ENCODE results near the gene DPP9.
"Not testable (repeated sequence)": the region's sequence is repeated elsewhere in the genome, so short reads cannot be mapped to it uniquely, and the experiment has no call there.

Gene DPP9

DNA sequence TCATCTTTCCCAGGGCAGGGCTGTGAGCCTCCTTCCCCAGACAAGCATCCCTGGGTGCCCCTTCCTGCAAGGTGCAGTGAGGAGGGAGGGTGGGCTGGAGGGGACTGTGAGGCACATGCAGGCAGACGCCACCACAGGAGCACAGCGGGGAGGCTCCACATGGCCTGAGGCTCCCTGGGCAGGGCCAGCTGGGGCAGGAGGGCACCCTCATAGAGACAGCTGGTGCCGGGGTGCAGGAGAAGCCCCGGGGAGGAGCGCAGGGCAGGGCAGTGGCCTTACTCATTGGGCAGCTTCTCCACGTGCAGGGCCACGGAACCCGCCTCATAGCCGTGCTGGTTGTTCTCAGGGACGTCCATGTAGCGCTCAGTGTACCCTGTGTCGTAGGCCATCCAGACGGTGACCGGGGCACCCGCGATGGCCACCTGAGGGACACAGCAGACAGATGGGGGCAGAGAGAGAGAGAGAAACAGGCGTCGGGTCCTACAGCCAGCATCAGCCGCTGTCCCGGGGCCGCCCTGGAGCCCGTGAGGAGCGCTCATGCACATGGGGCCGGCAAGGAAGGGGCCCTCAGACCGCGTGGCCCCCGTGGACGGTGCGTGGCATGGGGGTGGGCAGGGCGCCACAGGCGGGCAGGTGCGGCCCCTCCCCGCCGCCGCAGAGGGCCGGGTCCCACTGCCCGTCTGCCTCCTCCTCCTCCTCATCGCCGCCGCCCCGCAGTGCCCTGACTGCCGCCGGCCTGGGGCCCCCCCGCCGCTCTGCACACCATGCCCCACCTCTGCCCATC is 41.0 kb downstream of the DPP9 start:
- no peak for DNase-seq (ENCODE audit: low read depth in 1 of 2, low spot score in 1 of 2)
- TF ChIP-seq, protein P1, sequence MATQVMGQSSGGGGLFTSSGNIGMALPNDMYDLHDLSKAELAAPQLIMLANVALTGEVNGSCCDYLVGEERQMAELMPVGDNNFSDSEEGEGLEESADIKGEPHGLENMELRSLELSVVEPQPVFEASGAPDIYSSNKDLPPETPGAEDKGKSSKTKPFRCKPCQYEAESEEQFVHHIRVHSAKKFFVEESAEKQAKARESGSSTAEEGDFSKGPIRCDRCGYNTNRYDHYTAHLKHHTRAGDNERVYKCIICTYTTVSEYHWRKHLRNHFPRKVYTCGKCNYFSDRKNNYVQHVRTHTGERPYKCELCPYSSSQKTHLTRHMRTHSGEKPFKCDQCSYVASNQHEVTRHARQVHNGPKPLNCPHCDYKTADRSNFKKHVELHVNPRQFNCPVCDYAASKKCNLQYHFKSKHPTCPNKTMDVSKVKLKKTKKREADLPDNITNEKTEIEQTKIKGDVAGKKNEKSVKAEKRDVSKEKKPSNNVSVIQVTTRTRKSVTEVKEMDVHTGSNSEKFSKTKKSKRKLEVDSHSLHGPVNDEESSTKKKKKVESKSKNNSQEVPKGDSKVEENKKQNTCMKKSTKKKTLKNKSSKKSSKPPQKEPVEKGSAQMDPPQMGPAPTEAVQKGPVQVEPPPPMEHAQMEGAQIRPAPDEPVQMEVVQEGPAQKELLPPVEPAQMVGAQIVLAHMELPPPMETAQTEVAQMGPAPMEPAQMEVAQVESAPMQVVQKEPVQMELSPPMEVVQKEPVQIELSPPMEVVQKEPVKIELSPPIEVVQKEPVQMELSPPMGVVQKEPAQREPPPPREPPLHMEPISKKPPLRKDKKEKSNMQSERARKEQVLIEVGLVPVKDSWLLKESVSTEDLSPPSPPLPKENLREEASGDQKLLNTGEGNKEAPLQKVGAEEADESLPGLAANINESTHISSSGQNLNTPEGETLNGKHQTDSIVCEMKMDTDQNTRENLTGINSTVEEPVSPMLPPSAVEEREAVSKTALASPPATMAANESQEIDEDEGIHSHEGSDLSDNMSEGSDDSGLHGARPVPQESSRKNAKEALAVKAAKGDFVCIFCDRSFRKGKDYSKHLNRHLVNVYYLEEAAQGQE (IDR thresholded peaks at IDR 0.05; ENCODE audit: insufficient replicate concordance, low read depth) = no peak
- H3K4me3 ChIP-seq (replicated peaks; ENCODE audit: insufficient read depth, low read length) = no peak overlapping the region
- H3K27ac ChIP-seq (replicated peaks) = no peak overlapping the region
- no peaks in the 10 kb centered on the region for H3K27me3 ChIP-seq (ENCODE audit: insufficient read depth, poor library complexity, severe bottlenecking)

DNA sequence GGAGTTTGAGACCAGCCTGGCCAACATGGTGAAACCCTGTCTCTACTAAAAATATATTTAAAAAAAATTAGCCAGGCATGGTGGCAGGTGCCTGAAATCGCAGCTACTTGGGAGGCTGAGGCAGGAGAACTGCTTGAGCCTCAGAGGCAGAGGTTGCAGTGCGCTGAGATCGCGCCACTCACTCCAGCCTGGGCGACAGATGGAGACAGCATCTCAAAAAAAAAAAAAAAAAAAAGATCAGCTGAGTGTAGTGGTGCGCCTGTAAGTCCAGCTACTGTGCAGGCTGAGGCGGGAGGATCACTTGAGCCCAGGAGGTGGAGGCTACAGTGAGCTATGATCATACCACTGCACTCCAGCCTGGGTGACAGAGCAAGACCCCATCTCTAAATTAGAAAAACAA is 43.6 kb downstream of the DPP9 start:
- not testable (repeated sequence) for DNase-seq (ENCODE audit: low read depth in 1 of 2, low spot score in 1 of 2); H3K27ac ChIP-seq (replicated peaks); H3K4me3 ChIP-seq (replicated peaks; ENCODE audit: insufficient read depth, low read length); H3K27me3 ChIP-seq (ENCODE audit: insufficient read depth, poor library complexity, severe bottlenecking)

DNA sequence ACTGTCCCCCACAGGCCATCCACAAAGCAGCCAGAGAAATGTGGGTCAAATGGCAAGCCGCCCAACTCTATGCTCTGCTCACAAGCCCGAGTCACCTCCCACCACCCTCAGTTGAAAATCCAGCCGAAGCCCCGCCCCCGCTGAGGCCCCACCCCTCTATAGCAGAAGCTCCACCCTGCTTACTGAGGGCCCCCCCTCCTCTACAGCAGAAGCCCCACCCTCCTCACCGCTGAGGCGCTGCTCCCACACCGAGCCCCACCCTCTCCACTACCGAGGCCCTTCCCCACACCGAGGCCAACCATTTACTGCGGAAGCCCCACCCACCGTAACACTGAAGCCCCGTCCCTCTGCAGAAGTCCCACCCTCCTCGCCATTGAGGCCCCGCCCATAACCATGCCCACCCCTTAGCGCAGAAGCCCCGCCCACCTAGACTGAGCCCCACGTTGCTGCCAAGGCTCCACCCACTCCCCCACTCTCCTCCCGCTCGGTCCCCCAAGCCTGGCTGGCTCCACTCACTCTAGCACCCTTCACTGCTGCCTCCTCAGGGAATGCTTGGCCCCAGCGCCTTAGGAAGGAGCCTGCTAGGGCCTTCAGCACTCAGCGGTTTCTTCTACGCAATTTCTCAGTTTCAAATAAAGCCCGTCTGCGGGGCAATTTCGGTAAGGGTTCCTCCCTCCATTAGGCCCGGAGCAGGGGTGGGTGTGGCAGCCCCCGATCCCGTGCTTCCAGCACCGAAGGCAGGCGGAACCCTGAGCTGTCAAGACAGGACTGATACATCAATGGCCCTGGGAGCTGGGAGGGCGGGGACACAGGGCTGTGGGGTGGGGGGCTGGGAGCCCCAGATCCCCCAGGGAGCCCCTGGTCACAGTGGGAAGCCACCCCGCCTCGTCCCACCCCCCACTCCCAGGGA is 44.5 kb downstream of the DPP9 start:
- TF ChIP-seq GABPA (IDR thresholded peaks at IDR 0.05; ENCODE audit: low read depth) (no peak), SPI1 (IDR thresholded peaks at IDR 0.05; ENCODE audit: borderline replicate concordance, low read depth) (no peak), POLR2AphosphoS5 (IDR thresholded peaks at IDR 0.05; ENCODE audit: low read depth) (no peak)
- TF ChIP-seq, protein P1 (IDR thresholded peaks at IDR 0.05; ENCODE audit: insufficient replicate concordance, low read depth) = no peak
- TF ChIP-seq, protein P2, sequence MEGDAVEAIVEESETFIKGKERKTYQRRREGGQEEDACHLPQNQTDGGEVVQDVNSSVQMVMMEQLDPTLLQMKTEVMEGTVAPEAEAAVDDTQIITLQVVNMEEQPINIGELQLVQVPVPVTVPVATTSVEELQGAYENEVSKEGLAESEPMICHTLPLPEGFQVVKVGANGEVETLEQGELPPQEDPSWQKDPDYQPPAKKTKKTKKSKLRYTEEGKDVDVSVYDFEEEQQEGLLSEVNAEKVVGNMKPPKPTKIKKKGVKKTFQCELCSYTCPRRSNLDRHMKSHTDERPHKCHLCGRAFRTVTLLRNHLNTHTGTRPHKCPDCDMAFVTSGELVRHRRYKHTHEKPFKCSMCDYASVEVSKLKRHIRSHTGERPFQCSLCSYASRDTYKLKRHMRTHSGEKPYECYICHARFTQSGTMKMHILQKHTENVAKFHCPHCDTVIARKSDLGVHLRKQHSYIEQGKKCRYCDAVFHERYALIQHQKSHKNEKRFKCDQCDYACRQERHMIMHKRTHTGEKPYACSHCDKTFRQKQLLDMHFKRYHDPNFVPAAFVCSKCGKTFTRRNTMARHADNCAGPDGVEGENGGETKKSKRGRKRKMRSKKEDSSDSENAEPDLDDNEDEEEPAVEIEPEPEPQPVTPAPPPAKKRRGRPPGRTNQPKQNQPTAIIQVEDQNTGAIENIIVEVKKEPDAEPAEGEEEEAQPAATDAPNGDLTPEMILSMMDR (IDR thresholded peaks at IDR 0.05; ENCODE audit: insufficient read depth, low read length) = no peak
- H3K27me3 ChIP-seq (ENCODE audit: insufficient read depth, poor library complexity, severe bottlenecking) = no peaks in the 10 kb centered on the region
- no peak overlapping the region for H3K27ac ChIP-seq (replicated peaks)
- no peak overlapping the region for H3K4me3 ChIP-seq (replicated peaks; ENCODE audit: insufficient read depth, low read length)
- no peak for DNase-seq (ENCODE audit: low read depth in 1 of 2, low spot score in 1 of 2)

DNA sequence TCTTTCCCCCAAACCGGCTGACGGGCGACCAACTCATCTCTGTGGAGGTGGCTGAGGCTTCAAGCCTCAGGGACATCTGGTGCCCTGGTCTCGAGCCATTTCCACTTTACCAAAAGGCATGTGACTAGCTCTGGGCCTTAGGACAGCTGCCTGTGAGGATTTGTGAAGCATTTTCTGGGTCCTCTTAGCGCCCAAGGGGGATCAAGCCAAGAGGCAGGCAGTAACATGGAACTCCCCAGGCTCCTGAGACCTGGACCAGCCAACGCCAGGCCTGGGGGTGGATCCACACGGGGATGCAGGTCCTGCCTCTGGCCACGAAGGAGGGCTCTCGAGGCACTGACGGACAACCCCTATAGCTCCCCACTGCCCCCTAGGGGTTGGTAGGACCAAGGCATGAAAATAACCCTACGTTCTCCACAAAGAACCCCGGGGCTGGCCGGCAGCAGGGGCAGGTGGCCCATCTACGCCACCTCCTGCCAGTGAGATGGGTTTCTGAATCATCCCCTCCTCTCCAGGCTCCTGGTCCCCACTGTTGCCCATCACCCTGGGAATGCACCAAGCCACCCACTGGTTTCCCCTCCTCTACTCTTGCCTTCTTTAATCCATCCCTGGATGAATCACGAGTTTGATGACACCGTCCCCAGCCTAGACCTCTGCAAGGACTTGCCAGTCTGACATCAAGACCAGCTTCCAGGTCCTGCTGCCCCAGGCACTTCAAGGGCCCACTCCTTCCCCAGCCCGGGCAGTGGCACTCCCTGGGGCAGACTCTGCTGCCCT is 46.5 kb downstream of the DPP9 start:
- Histone ChIP-seq H3K4me3 (replicated peaks; ENCODE audit: insufficient read depth, low read length) (no peak overlapping the region), H3K27ac (replicated peaks) (no peak overlapping the region), H3K27me3 (ENCODE audit: insufficient read depth, poor library complexity, severe bottlenecking) (no peaks in the 10 kb centered on the region)
- peak in 1 of 2 experiments; percentile 28 for DNase-seq (ENCODE audit: low read depth in 1 of 2, low spot score in 1 of 2)
- TF ChIP-seq, protein P2 (IDR thresholded peaks at IDR 0.05; ENCODE audit: insufficient read depth, low read length) = peak; percentile 21
- TF ChIP-seq SPI1 (IDR thresholded peaks at IDR 0.05; ENCODE audit: borderline replicate concordance, low read depth) = no peak
- no peak for TF ChIP-seq POLR2AphosphoS5 (IDR thresholded peaks at IDR 0.05; ENCODE audit: low read depth)
- no peak for TF ChIP-seq GABPA (IDR thresholded peaks at IDR 0.05; ENCODE audit: low read depth)

Data from HL-60 (cell line).